Measurements from ENCODE around the gene DYNC2I2.
"Not testable (repeated sequence)": the region's sequence is repeated elsewhere in the genome, so short reads cannot be mapped to it uniquely, and the experiment has no call there.

Gene DYNC2I2

GRCh38 chr9:128656416-128657343 is at the start of gene DYNC2I2:
Gene DYNC2I2, minus strand, starts transcription at chr9:128656847. Its CDS starts 121 bp downstream, at chr9:128656726.
- DNase-seq, result peak; percentile 95

GRCh38 chr9:128706045-128706444 is 49.4 kb upstream of the DYNC2I2 start:
- no peak for DNase-seq

- no peak for DNase-seq
These were observed 48.7 kb upstream of the DYNC2I2 start for GRCh38 chr9:128705051-128705965.

- no peak for DNase-seq
These were observed 47.7 kb upstream of the DYNC2I2 start for GRCh38 chr9:128704356-128704670.

- no peak for DNase-seq
These were observed 47.1 kb upstream of the DYNC2I2 start for GRCh38 chr9:128703616-128704355.

GRCh38 chr9:128702949-128703615 is 46.4 kb upstream of the DYNC2I2 start:
- peak; percentile 16 for DNase-seq

GRCh38 chr9:128702445-128702948 is 45.9 kb upstream of the DYNC2I2 start, which contains the start of gene PKN3:
Gene PKN3, plus strand, starts transcription at chr9:128702503. Its CDS starts 413 bp downstream, at chr9:128702916.
- peak; percentile 82 for DNase-seq

GRCh38 chr9:128701227-128701854 is 44.7 kb upstream of the DYNC2I2 start:
- no peak for DNase-seq

- not testable (repeated sequence) for DNase-seq
These were observed 42.6 kb upstream of the DYNC2I2 start for GRCh38 chr9:128699096-128699795.

- no peak for DNase-seq
These were observed 40.5 kb upstream of the DYNC2I2 start for GRCh38 chr9:128696923-128697707.

GRCh38 chr9:128694344-128694743 is 37.7 kb upstream of the DYNC2I2 start:
- no peak for DNase-seq

- not testable (repeated sequence) for DNase-seq
These were observed 37.1 kb upstream of the DYNC2I2 start for GRCh38 chr9:128693738-128694137.

GRCh38 chr9:128690684-128691034 is 34.0 kb upstream of the DYNC2I2 start:
- DNase-seq, result no peak

GRCh38 chr9:128689820-128690683 is 33.4 kb upstream of the DYNC2I2 start:
- DNase-seq, result peak; percentile 74

- peak; percentile 62 for DNase-seq
These were observed 32.7 kb upstream of the DYNC2I2 start for GRCh38 chr9:128689293-128689774.

- DNase-seq, result peak; percentile 94
These were observed 32.0 kb upstream of the DYNC2I2 start, which contains the start of gene SET for GRCh38 chr9:128688501-128689292. Gene SET, plus strand, starts transcription at chr9:128689222. Its CDS starts 361 bp downstream, at chr9:128689583.

GRCh38 chr9:128687453-128687852 is 30.8 kb upstream of the DYNC2I2 start:
- DNase-seq, result no peak

Data from CD4-positive, alpha-beta T cell treated with Interleukin-17A for 1 hour (primary cell).